Anterior cingulate cortex (tissue), 58 donors: ENCODE data around the gene TAPBPL.
"Not testable (repeated sequence)": the region's sequence is repeated elsewhere in the genome, so short reads cannot be mapped to it uniquely, and the experiment has no call there.

Source experiments
- DNase-seq, 58 donors: peaks; one replicate each; lab custom pipeline; 2025; lab: John Stamatoyannopoulos, UW

Gene TAPBPL

DNA sequence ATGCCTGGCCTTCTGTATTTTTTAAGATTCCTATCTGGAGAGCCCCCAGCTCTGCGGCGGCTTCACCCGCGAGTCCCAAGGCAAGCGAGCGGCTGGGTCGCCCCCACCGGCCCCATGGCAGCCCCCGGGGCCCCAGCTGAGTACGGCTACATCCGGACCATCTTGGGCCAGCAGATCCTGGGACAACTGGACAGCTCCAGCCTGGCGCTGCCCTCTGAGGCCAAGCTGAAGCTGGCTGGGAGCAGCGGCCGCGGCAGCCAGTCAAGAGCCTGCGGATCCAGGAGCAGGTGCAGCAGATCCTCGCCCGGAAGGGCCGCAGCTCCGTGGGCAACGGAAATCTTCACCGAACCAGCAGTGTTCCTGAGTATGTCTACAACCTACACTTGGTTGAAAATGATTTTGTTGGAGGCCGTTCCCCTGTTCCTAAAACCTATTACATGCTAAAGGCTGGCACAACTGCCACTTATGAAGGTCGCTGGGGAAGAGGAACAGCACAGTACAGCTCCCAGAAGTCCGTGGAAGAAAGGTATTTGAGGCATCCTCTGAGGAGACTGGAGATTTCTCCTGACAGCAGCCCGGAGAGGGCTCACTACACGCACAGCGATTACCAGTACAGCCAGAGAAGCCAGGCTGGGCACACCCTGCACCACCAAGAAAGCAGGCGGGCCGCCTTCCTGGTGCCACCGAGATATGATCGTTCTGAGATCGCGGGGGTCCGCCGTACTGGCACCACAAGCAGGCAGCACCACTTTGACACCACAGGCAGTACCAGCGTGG, 25.9 kb downstream of the TAPBPL start:
- not testable (repeated sequence) for DNase-seq

DNA sequence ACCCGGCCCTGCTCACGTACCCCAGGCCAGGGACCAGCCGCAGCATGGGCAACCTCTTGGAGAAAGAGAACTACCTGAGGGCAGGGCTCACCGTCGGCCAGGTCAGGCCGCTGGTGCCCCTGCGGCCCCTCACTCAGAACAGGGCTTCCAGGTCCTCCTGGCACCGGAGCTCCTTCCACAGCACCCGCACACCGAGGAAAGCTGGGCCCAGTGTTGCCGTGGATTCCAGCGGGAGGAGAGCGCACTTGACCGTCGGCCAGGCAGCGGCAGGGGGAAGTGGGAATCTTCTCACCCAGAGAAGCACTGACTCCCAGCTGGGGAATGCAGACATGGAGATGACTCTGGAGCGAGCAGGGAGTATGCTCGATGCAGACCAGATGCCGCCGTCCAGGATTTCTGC, 26.6 kb downstream of the TAPBPL start:
- DNase-seq, result no peak

DNA sequence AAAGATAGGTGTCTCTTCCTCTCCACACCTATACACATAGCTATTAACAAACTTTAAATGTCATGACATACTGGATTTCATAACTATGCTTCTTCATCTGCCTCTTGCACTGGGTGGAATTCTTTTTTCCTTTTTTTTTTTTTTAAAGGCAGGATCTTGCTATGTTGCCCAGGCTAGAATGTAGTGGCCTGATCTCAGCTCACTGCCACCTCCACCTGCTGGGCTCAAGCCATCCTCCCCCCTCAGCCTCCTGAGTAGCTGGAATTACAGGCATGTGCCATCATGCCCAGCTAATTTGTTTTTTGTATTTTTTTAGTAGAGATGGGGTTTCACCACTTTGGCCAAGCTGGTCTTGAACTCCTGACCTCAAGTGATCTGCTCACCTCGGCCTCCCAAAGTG, 36.4 kb downstream of the TAPBPL start:
- no peak for DNase-seq

DNA sequence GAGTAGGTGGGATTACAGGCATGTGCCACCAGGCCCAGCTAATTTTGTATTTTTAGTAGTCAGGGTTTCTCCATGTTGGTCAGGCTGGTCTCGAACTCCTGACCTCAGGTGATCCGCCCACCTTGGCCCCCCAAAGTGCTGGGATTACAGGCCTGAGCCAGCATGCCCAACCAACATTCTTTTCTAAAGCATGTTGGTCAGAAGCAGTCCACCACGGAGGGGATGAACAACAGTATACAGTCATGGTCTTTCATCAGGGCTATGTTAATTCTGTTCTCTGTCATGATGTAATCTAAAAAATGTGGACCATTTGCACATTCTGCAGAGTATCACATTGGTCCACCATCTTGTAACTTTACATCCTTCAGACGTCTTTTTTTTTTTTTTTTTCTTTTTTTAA, 37.6 kb downstream of the TAPBPL start:
- DNase-seq, result no peak

DNA sequence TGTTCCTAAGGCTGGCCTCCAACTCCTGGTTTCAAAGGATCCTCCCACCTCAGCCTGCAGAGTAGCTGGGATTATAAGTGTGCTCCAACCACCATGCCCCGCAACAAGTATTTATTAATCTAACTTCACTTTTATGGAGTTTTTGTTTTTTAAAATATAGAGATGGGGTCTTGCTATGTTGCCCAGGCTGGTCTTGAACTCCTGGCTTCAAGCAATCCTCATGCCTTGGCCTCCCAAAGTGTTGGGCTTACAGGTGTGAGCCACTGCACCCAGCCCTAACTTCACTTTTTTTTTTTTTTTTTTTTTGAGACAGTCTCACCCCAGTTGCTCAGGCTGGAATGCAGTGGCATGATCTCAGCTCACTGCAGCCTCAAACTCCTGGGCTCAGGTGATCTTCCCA, 38.8 kb downstream of the TAPBPL start:
- not testable (repeated sequence) for DNase-seq

DNA sequence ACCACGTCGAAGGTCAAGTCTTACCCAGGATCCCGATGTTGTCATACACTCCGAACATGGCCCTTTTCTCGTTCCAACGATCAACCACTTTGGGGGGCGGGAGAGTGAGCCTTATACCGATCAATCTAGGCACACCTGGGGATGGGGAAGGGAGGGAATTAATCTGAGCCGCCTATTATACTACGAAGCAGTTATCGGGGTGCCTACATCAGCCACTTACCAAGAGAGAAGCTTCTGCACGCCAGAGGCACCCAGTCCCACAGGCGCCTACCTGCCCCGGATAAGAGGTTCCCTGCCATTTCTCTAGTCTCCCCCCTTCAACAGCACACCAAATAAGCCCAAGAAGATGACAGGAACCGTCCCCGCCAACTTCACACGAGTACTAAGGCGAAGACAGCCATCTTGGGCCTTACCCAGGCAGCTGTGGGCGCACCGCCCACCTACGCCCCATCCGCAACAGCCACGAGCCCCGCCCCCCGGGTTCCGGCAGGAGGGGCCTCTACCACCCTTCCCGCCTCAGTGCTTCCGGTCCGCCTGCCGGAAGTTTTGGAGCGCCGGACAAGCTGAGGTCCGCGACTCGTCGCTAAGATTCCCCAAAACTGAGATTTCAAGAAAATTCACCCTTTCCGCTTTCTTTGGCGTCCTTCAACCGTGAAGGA, 41.1 kb downstream of the TAPBPL start, which contains the start of gene MRPL51:
TSS of gene MRPL51 (minus strand) at position 425 of the 659 bp plus-strand sequence. CDS start at position 299, 126 bp downstream.
- DNase-seq, result peak; percentile 26 to 98 (median 91)

DNA sequence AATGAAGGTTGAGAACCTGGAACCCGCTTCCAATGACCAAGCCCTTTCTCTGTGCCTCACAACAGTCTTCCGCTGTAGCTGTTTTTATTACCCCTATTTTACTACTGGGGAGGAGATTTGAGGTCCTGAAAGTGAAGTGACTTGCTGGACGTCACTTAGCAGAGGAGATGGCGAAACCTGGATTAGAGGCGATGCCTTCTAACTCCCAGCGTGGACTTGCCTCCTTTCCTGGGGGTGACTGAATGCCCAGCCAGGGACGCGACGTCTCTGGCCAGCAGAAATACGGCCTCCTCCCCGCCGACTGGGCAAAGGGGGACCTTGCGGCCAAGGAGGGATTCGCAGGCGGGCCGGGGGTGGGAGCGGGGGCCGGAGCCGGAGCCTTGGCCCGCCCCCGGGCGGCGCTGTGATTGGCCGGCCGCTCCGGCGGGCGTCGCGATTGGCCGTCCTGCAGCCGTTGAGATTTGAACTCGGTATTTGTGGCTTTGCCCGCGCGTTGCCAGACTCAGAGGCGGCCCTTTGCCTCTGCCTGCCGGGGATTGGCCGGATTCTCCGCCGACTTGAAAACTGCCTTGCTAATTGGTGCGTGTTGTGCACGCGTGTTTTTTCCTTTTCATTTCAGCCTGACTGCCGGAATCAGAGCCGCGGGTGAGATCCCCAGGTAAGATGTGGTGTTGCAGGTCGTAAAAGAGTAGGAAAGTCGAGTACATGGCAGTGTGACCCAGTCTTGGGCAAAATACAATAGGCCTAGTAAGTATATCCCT, 41.8 kb downstream of the TAPBPL start, which contains the start of gene NCAPD2:
TSS of gene NCAPD2 (plus strand) at position 606 of the 761 bp plus-strand sequence. CDS start 997 bp downstream, outside the sequence.
- DNase-seq, result peak; percentile 38 to 97 (median 94)

DNA sequence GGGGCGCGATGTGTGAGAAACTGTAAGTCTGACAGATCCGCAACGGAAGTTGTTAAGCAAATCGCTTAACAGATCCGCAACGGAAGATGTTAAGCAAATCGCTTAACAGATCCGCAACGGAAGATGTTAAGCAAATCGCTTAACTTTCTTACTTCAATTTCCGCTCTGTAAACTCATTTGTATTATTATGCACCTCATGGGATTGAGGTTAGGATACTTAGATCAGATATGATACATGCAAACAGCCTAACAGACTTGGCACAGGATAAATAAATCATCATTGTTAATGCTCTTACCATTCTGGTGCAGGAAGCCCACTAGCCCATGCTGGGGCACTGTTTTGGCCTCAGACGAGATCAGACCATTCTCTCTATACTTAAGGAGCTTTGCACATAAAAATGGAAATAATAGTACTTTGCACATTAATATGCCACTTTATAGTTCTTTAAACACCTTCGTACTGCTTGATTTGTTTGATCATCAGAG, 42.5 kb downstream of the TAPBPL start:
- DNase-seq, result no peak

DNA sequence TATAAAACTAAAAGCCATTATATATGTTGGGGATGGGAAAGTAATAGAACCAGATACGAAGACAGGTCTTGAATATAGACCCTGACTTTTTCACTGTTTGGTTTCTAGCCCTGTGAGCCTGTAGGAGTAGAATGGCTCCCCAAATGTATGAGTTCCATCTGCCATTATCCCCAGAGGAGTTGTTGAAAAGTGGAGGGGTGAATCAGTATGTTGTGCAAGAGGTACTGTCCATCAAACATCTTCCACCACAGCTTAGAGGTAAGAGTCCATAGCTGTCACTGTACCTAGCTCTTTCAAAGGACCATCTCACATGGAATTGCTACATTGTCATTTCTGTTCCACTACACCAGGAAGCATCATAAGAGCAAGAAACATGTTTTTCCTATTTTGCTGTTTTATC, 43.1 kb downstream of the TAPBPL start:
- DNase-seq, result no peak

DNA sequence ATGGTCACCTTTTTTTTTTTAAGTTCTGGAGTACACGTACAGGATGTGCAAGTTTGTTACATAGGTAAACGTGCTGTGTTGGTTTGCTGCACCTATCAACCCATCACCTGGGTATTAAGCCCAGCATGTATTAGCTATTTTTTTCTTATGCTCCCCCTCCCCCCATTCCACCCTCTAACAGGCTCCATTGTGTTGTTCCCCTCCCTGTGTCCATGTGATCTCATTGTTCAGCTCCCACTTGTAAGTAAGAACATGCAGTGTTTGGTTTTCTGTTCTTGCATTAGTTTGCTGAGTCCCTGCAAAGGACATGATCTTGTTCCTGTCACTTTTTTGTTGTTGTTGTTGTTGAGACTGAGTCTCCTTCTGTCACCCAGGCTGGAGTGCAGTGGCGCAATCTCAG, 45.4 kb downstream of the TAPBPL start:
- DNase-seq, result peak in 19 of 58 donors; percentile 1 to 69 (median 17)

DNA sequence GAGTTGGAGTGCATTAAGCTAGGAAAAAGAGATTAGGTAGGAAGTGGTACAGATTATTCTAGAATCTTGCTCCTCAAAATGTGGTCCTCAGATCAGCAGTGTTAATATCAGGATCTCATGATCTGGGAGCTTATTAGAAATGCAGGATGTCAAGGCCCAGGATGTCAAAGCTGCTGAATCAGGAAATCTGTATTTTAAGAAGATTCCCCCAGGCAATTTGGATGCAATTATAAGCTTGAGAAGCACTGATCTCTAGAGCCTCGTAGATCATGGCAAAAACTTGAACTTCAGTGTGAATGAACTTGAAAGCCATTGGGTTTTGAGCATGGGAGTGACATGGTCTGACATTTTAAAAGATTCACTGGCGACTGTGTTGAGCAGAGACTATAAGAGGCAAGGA, 48.6 kb downstream of the TAPBPL start:
- no peak for DNase-seq

DNA sequence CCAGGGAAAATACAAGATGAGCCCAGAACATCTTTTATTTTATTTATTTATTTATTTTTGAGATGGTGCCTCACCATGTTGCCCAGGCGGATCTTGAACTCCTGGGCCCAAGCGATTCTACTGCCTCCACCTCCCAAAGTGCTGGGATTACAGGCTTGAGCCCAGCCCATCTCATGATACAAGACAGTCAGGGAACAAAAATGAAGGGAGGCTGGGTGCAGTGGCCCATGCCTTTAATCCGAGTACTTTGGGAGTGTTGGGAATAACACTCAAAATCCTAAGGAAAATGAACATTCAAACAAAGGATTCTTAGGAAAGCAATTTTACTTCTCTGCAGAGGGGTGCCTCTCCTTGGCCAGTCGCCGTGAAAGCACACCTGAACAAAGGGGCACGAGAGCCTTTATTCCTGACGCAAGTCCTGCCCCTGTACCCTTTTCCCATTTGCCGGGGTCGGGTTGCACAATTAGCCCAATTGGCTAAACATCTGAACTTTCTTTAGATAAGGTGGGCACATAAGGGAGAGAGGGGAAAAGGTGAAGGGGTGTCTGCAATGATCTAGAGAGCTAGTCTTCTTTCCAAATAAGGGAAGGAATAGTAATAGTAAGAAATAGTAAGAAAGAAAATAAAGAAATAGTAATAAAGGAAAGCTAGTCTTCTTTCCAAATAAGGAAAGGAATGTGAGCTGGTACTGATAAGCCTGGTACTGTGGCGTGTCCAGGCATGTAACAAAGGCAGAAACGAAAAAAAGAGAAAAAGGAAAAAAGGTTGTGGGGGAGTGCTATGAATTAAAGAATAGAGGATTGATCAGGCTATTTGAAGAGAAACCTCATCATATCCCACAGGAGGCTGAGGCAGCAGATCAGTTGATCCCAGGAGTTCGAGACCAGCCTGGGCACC, 55.5 kb downstream of the TAPBPL start:
- no peak for DNase-seq

DNA sequence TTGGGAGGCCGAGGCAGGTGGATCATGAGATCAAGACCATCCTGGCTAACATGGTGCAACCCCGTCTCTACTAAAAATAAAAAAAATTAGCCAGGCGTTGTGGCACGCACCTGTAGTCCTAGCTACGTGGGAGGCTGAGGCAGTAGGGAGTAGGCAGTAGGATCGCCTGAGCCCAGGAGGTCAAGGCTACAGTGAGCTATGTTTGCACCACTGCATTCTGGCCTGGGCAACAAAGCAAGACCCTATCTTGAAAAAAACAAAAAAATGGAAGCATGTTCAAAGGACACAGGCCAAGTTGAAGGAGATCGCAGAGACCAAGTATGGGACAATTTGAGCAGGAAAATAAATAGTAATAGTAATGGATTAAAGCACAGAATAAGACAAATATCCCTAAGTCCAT, 56.2 kb downstream of the TAPBPL start:
- no peak for DNase-seq
